ENCODE measurements around the gene RFC5.
A peak's percentile ranks its signal among the peaks of the same experiment; 100 is the strongest.
"Not testable (repeated sequence)": the region's sequence is repeated elsewhere in the genome, so short reads cannot be mapped to it uniquely, and the experiment has no call there.

The RFC5 gene

DNA sequence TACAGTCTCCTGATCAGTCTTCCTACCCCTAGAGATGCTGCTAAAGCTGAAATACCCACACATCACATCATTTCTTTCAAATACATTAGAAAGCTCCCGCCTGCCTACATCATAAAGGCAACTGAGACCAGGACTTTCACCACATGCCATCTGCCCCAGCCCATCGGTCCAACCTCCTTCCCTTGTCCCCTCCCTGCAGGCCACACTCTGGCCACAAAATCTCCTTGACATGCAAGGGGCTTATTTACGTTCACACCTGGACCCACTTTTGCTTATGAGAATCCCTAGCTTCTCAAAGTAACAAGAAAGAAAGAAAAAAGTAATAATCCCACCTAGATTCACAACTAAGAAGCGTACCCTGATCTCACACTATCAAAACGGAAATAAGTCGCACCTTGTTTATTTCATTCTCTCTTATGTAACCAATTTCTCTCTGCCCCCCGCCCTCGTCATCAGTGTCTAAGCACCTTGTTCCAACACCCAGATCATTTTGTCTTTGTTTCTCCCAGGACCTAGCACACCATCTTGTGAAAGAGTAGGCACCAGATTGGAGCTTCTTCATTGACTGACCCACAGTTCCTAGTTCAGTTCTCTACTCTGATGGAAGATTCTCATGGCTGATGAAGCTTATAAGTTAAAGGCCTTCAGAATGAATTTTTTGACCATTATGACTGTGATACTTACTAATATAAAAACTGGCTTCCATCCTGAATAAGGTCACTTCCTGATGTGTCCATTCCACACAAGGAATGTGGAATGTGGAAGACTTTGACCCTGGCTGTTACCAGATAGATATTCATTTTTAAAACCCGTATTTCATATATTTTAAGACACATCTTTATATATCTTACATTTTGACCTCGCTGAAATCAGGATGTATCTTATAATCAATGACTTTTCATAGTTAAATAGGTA, 36.8 kb downstream of the RFC5 start:
- DNase-seq = no peak

DNA sequence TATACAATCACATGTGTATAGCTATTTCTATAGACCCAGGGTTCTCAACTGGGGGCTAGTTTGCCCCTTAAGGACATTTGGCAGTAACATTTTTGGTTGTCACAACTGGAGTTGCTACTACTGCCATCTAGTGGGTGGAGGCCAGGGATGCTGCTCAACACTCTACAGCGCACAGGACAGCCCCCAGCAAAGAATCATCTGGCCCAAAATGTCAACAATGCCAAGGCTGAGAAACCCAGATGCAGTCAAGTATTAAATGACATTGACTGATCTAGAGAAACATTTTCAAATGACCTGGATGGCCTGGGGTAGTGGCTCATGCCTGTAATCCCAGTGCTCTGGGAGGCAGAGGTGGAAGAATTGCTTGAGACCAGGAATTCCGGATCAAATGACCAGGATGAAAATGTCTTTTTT, 38.6 kb downstream of the RFC5 start:
- DNase-seq = peak; percentile 89

DNA sequence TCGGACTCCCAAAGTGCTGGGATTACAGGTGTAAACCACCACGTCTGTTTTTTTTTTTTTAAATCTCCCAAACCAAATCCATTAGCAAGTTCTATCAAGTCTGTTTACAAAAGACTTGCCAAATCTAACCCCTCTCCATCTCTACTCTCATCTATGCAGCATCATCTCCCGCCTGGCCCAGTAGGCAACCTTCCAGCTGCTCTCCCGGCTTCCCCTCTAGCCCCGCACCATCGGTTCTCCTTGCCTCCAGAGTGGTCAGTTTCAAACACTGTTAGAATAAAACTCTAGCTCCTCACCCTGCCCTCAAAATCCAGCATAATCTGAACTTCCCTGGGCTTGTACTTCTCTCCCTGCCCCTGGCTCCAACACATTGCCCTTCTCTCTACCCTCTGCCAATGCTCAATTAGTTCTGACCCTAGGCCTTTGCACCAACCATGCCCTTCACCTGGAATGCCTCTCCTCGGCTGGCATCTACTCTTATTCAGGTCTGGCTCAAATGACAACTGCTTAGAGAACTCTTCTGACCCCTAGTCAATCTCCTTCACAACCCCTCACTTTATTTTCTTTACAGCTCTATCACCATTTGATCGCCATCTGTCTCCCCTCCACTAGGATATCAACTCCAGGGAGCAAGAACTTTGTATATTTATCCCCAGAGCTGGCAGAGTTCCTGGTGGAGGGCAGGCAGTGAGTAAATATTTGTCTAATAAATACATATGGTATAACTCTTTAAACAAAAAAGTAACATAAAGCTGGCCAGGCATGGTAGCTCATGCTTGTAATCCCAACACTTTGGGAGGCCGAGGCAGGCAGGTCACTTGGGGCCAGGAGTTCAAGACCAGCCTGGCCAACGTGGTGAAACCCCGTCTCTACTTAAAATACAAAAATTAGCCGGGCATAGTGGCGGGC, 39.6 kb downstream of the RFC5 start:
- DNase-seq = no peak

DNA sequence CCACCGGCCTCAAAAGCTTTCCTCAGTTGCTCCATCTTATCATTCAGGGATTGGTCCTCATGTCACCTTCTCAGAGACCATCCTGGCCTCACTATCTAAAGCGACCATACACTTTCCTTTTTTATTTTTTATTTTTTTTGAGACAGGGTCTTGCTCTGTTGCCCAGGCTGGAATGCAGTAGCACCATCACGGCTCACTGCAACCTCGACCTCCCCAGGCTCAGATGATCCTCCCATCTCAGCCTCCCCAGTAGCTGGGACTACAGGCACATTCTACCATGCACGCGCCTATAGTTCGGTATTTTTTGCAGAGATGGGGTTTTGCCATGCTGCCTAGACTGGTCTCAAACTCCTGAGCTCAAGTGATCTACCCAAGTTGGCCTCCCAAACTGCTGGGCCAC, 41.7 kb downstream of the RFC5 start:
- DNase-seq = no peak

DNA sequence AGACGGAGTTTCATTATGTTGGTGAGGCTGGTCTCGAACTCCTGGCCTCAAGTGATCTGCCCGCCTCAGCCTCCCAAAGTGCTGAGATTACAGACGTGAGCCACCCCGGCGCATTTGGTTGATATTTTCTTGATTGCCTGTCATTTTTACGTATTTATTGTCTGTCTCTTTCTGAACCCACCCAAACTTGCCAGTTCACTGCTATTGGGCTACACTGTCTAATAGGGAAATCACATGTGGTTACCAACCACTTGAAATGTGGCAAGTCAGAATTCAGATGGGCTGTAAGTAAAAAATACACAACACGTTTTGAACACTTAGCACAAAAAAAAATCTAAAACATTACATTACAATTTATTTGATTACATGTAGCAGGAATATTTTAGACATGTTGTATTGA, 42.4 kb downstream of the RFC5 start:
- DNase-seq = no peak

DNA sequence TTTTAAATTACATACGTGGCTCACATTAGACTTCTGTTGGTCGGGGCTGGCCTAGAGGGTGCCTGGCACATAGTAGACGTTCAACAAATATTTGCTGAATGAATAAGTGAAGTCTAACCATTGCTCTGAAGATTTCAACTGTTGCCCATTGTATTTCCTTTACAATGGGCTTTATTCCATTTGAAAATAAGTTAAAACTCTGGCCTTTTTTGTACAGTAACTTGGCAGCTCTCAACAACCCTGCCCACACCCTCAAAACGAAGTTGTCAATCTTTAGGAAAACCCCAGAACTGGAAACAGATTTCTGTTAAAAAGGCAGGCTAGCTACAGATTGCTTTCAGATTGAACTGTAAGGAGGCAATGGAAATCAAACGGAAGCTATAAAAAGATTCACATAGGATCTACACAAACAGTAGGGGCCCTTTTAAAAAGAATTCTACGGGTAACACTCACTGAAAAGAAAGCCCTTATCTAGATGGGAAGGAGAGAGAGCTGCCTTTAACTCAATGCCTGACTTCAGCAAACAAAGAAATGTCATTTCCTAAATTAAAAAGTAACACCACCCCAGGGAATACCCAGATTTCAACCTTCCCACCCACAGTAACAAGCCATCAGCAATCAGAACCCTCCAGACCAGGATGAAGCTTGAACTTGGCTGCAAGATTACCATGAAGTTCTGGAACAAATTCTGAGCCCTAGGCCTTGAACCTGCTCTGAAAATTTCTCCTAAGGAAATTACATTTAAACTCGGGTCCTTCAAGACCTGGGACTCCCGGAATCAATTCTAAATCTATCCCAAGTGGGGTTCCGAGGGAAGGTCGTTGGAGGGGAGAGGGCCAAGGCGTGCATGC, 43.1 kb downstream of the RFC5 start:
- DNase-seq = peak; percentile 34

DNA sequence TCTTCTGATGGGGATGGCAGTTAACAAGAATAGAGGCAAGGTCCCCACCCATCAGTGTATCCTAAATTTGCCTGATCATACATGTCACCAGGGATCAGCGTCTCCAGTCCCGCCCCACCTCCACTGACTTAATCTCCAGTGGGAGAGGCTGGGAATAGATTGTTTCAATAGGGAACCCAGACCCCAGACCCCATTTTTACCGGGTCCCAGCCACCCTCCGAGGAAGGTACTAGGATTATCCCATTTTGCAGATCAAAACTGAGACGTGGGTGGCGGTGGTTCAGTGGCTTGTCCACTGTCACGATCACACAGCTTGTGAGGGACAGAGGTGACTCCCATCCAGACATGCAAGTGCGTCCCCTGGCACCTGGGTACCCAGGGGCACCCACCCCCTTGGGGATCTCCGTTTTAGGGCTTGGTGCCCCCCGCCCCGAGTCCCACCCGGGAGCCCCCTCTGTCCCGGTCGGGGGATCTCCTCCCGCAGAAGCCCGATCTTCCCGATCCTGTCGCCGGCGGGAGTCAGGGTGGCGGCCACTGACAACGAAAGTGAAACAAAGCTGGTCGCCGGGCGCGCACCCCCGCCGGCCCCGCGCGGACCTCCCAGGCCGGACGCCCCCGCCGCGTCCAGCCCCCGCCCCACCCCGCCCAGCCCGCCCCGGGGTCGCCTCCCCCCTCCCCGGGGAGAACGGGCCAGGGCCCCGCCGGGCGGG, 44.0 kb downstream of the RFC5 start:
- peak; percentile 45 for DNase-seq

DNA sequence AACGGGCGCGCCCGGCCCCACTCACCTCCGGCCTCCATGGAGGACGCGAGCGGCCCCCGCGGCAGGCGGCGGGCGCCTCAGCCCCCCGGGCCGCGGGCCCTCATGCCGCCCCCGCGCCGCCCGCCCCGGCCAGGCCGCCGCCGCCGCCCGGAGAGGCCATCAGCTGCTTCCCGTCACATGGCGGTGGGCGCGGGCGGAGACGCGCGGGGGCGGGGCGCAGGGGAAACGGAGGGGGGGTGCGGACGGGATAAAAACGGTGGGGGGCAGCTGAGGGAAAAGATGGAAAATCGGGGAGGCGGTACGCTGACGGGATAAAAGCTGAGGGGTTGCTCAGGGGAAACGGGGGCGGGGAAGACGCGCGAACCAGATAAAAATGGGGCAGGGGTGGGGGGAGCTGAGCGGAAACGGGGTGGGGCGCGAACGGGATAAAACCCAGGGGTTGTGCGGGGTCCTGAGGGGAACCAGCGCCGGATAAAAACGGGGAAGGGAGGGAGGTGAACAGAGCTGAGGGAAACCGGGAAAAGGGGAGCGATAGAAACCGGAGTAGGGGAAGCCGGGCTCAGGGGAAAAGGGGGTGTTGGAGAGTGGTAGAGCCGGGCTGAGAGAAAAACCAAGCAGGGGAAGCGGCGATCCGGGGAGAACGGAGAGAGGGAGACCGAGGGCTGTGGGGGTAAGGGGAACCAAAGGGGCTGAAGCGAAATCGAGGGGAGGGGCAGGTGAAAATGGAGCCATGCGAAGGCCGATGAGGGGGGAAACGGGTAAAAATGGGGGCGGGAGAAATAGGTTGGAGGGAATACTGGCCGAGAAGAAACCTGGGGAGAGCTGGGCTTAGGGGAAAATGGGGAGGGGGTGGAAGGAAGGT, 44.7 kb downstream of the RFC5 start, which contains the start of gene WSB2:
Gene WSB2, minus strand, starts transcription at position 169 of the 862 bp plus-strand sequence. Its CDS starts 131 bp downstream, at position 38.
- peak; percentile 76 for DNase-seq

DNA sequence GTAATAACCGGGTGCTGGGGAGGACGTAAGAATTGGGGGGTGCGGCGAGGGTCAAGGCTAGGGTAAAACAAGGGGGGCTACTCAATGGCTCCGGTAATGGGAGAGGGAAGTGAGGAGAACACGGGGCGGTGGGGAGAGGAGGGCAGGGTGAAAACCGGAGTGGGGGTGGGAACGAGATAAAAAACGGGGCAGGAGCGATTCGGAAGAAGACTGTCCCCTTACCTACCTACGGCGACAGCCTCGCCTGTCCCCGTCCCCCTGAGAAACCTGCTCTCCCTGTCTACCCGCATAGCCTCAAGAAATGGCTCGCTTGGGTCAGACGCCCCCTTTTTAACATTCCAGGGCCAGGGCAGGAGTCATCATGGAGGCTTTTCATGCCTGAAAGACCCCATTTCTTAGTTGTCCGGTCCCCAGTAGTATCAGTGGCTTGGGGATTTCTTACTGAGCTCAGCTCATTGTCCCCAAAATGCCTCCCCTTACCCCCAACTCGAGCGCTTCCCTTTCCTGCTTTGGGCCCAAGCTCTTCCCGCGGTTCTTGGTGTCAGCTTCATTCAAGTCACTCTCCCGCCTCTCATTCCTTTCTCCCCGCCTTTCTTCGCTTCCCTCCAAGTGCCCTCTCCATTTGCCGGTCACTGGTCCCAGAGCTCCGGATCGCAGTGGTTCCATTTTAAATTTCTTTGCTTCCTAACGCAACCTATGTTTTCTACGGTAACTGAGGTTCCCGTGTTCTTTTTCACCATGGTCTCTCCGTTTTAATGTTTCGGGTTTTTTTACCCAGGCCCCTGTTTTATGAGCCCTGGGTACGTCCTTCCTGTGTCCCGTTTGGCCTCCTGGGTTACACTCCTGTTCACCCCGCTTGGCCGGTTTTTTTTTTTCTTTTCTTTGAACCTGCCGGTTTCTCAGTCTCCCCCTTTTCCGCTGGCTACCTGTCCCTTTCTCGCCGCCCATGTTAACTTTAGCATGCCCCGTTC, 45.7 kb downstream of the RFC5 start:
- peak; percentile 71 for DNase-seq

DNA sequence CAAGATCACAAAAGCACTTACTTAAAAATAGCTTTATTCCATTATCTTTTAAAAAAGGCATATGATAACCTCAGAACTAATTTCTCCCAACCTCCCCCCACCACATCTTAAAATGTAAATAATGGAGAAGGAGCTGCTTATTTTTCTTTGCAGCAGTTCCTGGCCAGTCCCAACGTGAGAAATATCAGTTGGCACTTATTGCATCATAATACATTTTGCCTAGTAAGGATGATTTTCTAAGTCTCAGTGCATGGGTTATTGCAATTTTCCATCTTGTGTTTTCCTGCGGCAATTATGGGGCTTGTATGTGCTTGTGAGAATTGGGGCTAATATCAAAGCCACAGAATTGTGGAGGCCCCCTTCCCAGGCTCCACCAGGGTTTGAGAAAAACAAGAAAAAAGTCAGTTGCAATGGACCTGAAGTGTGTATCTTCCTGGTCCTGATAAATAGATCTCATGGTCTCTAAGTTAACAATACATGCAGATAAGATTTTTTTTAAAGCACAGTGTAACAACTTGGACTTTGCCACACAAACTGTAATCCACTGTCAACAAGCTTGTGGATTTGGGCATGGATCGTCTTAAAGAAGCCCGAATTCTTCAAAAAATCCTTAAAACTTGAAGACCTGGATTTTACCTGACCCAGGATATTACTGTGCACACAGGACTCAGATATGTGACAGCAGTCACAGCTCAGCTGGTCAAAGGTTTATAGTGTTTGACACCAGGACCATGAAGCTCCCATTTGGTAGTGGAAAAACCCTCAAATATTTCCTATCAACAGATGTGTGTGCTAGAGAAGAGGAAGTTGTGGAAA, 47.3 kb downstream of the RFC5 start:
- DNase-seq = no peak

DNA sequence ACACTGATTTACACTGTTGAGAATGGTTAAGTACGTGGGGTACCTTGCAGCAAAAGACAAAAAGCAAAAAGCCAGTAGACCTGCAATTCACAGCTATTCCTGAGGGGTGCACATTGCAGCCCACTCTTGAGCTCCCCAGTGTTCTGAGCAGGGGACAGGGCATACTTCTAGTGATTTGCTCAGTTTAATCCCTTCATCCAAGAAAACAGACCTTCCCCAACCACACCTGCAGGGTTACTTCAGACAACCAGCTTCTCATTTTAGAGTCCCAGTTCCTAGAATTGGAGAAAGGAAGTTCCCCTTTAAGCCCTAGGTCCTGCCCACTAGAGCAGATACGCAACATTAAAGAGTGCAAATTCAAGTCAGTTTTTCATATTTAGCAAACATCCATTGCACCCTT, 48.1 kb downstream of the RFC5 start:
- DNase-seq = peak; percentile 60

DNA sequence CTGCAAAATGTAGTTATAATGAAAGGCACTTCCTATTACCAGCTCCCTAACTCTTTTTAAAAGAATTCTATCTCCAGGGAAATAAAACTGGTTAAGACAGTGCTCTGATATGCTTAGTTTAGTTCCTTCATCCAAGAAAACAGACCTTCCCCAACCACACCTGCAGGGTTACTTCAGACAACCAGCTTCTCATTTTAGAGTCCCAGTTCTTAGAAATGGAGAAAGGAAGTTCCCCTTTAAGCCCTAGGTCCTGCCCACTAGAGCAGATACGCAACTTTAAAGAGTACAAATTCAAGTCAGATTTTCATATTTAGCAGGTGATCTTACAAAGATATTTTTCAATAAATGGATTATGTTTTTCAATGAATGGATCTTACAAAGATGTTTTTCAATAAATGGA, 48.9 kb downstream of the RFC5 start:
- peak; percentile 27 for DNase-seq

DNA sequence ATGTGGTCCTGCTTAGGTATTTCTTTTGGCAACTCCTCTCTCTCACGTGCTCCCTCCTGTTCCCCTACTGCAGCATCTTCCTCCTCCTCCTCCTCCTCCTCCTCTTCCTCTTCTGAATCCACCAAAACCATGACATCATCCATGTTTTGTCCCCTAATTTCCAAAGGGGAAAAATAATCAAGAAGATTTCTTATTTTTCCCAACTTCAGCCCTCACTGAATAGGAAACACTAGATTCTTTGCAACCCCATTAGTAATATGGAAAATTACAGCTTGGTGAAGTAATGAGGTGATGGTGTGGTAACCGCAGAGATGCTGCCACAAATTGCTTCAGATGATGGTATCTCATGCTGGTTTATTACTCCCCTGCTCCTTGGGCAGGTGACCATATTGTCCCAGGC, 51.9 kb downstream of the RFC5 start:
- DNase-seq = peak; percentile 49

DNA sequence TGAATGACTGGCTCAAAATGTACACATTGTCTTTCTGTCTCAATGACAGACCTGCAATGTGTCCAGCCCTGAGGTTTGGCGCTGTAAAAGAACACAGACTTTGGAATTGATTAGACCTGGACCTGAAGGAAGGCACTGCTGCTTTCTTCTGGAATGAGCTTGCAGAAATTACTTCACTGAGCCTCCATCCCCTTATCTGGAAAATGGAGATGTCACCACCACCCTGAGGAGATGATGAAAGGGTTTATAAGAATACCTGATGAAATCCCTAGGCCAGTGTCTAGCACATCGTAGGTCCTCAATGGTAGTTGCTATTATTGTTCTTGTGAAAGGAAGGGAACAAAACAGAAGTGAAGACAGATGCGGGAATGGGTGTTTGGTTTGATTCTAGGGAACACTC, 54.1 kb downstream of the RFC5 start:
- DNase-seq = no peak

DNA sequence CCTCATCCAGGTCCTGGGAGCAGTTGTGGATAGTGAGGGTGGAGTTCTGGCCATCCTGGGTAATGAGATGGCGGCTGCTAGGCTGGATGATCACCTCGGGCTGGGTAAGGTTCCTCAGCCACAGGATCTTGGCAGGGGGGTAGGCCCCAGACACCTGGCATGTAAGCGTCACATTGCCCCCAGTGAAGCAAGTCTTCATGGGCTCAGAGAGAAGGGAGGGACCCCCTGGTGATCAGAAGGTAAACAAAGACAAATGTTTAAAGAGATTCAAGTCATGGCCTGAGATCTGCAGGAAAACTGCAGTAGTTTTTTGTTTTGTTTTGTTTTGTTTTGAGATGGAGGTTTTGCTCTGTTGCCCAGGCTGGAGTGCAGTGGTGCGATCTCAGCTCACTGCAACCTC, 57.3 kb downstream of the RFC5 start:
- no peak for DNase-seq

DNA sequence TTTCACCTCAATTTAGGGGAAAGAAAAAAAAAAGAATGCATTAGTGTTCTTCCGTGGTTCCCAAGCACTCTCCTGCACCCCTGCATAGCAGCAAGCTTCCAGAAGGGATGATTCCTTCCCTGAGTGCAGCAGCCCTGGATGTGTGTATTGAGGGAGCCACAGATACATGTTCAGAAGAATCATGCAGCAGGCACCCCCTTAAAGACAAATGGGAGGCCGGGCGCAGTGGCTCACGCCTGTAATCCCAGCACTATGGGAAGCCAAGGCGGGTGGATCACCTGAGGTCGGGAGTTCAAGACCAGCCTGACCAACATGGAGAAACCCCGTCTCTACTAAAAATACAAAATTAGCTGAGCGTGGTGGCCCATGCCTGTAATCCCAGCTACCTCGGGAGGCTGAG, 65.0 kb downstream of the RFC5 start:
- DNase-seq = not testable (repeated sequence)

All from hematopoietic multipotent progenitor cell treated with erythropoietin and hydrocortisone succinate and interleukin-3 and kit ligand, for 6 days (in vitro differentiated cells).